ENCODE data around the gene NBPF3.

- no peak for TF ChIP-seq POLR2AphosphoS5 (IDR thresholded peaks at IDR 0.05; ENCODE audit: low read depth, low read length)
- no peak for TF ChIP-seq POLR2A (IDR thresholded peaks at IDR 0.05; ENCODE audit: low read depth, low read length)
These were observed 77.2 kb downstream of the NBPF3 start for GRCh38 chr1:21517161-21517589.
